Retinal pigment epithelial cell (primary cell): Measurements from ENCODE around the gene CXCR4.

Source experiments
- DNase-seq: peaks from one replicate; pipeline ENCODE4 v3.0.0-alpha.2; 2010; ENCODE audit warnings: low read depth
- H3K4me3 ChIP-seq: 2 replicates; pipeline ENCODE4 v1.5.1; 2011; ENCODE audit warnings: mild to moderate bottlenecking, low read length, control low read depth, moderate library complexity
- TF ChIP-seq, protein P1 (sequence below): conservative IDR thresholded peaks from 2 replicates; pipeline ENCODE4 v1.5.1; 2011; ENCODE audit warnings: low read depth, low read length, control low read depth, inconsistent platforms

Gene CXCR4

DNA sequence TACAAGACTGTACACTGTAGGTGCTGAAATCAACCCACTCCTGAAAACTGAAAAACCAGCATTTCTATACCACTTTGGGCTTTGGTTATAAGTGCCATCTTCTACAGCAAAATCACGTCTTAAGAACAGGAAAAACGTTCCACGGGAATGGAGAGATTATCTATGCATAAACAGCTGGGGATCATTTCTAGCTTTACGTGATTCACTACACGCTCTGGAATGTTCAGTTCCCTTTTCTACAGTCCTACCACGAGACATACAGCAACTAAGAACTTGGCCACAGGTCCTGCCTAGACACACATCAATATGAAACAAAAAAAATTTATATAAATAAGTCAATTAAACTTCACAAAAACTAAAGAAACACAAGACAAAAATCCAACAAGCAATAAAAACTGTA is 3.6 kb downstream of the CXCR4 start:
- TF ChIP-seq, protein P1, sequence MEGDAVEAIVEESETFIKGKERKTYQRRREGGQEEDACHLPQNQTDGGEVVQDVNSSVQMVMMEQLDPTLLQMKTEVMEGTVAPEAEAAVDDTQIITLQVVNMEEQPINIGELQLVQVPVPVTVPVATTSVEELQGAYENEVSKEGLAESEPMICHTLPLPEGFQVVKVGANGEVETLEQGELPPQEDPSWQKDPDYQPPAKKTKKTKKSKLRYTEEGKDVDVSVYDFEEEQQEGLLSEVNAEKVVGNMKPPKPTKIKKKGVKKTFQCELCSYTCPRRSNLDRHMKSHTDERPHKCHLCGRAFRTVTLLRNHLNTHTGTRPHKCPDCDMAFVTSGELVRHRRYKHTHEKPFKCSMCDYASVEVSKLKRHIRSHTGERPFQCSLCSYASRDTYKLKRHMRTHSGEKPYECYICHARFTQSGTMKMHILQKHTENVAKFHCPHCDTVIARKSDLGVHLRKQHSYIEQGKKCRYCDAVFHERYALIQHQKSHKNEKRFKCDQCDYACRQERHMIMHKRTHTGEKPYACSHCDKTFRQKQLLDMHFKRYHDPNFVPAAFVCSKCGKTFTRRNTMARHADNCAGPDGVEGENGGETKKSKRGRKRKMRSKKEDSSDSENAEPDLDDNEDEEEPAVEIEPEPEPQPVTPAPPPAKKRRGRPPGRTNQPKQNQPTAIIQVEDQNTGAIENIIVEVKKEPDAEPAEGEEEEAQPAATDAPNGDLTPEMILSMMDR, result no peak
- DNase-seq, result no peak
- no peak overlapping the region for H3K4me3 ChIP-seq

DNA sequence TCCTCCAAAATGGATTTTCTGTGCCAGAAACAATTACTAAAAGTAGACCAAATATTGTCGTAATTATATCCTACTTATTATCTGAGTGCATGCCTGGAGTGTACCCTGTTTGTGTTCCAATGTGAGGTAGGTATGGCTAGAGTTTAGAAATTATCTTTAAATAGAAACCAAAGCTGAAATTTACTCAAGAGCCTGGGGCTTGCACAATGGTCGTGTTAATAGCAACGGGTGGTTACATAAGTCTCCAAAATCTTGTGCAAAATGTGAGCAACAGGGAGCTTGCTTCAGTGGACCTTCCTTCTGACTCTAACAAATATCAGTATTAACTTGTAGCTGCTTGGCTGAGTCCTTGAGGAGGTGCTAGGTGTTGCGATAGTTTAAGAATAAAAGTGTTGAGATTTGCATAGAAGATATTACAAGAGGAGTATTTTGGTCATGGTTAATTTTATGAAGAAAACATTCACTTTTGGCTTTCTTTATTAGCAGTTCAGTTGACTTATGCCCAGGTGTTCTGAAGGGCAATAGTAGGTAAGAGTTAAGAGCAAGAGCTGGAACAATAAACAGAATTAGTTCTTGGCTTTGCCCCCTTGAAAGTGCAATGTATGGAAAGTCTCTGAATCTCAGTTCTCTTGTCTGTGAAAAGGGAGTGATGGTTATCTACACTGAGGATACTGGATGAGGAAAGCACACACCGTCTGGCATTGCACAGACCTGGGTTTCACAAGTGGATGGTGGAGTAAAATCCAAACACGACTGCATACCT is 4.6 kb downstream of the CXCR4 start:
- TF ChIP-seq, protein P1, result no peak

DNA sequence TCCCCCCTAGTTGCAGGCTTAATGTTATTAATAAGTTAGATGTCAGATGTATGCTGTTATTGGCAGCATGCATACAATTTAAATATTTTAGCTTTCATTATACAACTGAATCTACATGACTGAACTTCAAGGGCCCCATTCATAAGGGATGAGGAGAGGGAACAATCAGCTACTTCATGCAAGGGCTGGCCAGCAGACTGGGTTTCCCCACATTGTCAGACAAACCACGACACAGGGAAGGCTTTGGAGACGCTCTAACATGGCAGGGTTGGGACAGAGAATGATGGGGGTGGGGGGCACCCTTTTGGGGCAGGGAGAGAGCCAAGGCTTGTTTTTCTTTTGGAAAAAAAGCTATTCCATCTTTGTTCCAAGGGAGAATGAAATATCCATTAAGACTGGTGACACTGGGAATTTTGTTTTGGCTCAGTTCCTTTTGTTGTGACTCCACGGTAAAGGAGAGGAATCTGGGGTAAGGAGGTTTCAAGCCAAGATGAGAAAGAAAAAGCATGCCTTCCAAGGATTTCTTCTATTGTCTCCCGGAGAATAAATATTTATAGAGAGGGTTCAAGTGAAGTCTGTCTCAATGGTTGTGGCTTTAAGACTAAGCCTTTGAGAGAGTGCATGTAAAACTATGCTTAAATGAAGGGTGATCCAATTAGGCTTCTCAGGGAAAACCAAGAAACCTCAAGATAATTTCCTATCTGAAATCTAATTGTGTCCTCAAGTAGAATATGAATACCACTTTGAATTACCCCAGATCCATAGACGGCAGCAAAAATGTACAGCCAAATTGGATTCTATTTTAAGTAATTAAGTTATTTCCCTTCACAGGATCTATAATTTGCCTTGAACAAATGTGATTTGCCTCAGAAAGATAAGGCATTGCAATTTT is 5.4 kb downstream of the CXCR4 start:
- no peak for DNase-seq
- H3K4me3 ChIP-seq, result no peak overlapping the region
- TF ChIP-seq, protein P1, result no peak

More for the DNA sequence above, 4.6 kb downstream of the CXCR4 start:
- no peak overlapping the region for H3K4me3 ChIP-seq
- DNase-seq, result no peak

DNA sequence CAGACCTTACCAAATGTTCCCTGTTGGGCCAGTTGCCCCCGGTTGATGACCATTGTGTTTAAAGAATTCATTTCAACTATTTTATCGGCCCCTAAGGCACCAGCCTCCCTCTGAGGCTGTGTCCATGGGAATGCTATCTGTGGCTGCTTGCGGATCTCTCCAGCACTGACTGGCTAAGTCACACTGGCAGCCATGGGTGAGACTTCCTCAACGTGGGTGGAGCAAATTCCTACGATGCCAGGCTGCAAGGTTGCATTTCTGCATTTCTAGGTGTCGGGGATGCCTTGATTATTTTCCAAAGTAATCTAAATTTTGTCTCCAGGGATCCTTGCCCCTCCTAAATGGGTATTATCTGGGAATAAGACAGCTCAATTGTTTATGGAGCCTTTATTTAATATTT is 6.2 kb downstream of the CXCR4 start:
- TF ChIP-seq, protein P1, result no peak
- H3K4me3 ChIP-seq, result no peak overlapping the region
- DNase-seq, result no peak

DNA sequence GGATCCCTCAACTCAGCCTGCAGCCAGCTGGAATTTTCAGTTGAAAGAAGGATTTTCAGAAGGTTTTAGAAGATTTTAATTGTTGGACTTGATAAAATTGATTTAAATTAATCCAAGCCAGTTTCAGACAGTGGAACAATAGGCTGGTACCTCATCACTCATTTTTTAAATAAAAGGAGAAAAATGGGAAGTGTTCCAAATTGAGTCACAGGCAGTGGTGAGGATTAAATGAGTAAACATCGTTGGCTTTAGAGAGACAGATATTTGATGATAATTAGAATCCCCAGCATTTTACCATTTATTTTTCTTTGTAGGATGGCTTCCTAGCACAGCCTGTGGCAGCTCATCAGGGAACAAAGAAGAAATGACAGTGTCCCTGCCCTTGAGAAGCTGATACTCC is 7.4 kb downstream of the CXCR4 start:
- no peak overlapping the region for H3K4me3 ChIP-seq
- DNase-seq, result no peak
- TF ChIP-seq, protein P1, result no peak

DNA sequence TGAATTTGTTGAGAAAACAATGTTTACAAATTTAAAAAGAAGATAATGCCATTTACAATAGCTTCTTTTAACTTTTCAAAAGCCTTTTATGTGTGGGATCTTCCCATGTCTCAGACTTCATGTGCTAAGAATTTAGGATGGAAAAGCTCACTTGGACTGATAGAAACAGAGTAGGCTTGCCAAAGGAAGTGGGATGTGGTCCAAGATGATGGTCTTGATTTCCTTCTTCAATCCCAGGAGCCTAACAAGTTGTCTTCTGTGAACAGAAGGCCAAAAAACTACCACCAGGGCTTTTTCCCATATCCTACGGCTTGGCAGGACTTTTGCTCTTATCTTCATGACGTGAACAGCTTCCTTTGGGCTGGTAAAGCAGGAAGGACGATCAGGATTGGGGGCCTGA is 9.5 kb downstream of the CXCR4 start:
- TF ChIP-seq, protein P1, result no peak
- H3K4me3 ChIP-seq, result no peak overlapping the region
- DNase-seq, result no peak
